Omental fat pad (tissue), 4 donors: ENCODE results near the gene TK2. TPM values are rescaled to one million over a fixed set of nuclear protein-coding genes. Genes with fewer than 3 reads are reported as not detected.
"Not testable (repeated sequence)": the region's sequence is repeated elsewhere in the genome, so short reads cannot be mapped to it uniquely, and the experiment has no call there.

Source experiments
- ATAC-seq: fragments of 150-250 bp; one replicate; pipeline ENCODE4 v1.9.1; 2016; ENCODE audit warnings: mild to moderate bottlenecking, moderate library complexity; ENCODE audit not compliant: low FRiP score
- DNase-seq: peaks from one replicate; pipeline ENCODE4 v3.0.0-alpha.2; 2019; ENCODE audit warnings: low spot score
- CTCF ChIP-seq, 3 donors: fragments of 450-650 bp; IDR thresholded peaks; one replicate each; pipeline ENCODE4 v1.5.1; 2016 to 2017; ENCODE audit warnings: antibody characterized with exemption in 3 of 3, mild to moderate bottlenecking in 3 of 3, moderate library complexity in 2 of 3
- total RNA-seq, 4 donors: library from RNA; depleted of rRNA; stranded (reverse); fragments of >200 nt; gene quantifications; one replicate each; pipeline ENCODE4 v1.1.0, GENCODE V29; 2016

Gene TK2
- total RNA-seq, 4 donors from 2014 or later: 39.9 to 69.7 (median 56.0) TPM

GRCh38 chr16:66468321-66468965 is 81.5 kb downstream of the TK2 start:
- TF ChIP-seq CTCF (IDR thresholded peaks at IDR 0.05): no peak
- no peak for ATAC-seq
- no peak for DNase-seq

DNA sequence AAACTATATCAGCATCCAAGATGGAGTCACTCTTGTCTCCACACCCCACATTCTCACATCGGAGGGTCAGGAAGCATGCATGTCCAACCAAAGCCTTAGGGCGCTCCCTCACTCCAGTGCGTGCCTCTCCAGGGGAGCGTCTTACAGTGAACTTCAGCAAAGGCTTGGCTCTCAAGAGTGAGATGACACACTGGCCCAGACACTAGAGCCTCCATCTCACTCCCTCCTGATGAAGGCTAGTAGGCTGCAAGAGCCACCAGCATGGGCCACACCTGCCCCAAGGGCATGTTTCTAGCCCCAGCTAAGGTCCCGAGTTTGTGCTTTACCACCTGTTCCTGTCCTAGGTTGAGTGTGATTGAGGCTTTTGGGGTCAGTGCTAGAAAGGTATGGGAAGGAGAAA is 82.3 kb downstream of the TK2 start:
- no peak for ATAC-seq
- no peak for DNase-seq
- TF ChIP-seq CTCF (IDR thresholded peaks at IDR 0.05): no peak

- not testable (repeated sequence) for ATAC-seq, DNase-seq
Measured at GRCh38 chr16:66466636-66467035, 83.3 kb downstream of the TK2 start.

DNA sequence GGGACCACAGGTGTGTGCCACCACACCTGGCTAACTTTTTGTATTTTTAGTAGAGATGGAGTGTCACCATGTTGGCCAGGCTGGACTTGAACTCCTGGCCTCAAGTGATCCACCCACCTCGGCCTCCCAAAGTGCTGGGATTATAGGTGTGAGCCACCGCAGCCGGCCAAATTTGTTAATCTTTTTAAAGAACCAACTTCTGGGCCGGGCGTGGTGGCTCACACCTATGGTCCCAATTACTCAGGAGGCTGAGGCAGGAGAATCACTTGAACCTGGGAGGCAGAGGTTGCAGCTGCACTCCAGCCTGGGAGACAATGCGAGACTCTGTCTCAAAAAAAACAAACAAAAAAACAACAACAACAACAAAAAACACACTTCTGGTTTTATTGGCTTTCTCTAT is 84.0 kb downstream of the TK2 start:
- not testable (repeated sequence) for ATAC-seq, DNase-seq

- no peak for TF ChIP-seq CTCF (IDR thresholded peaks at IDR 0.05)
- ATAC-seq (no peak), DNase-seq (no peak)
Measured at GRCh38 chr16:66462912-66463311, 87.0 kb downstream of the TK2 start.

GRCh38 chr16:66460703-66461102 is 89.2 kb downstream of the TK2 start:
- ATAC-seq: no peak
- DNase-seq: no peak
- no peak for TF ChIP-seq CTCF (IDR thresholded peaks at IDR 0.05)

DNA sequence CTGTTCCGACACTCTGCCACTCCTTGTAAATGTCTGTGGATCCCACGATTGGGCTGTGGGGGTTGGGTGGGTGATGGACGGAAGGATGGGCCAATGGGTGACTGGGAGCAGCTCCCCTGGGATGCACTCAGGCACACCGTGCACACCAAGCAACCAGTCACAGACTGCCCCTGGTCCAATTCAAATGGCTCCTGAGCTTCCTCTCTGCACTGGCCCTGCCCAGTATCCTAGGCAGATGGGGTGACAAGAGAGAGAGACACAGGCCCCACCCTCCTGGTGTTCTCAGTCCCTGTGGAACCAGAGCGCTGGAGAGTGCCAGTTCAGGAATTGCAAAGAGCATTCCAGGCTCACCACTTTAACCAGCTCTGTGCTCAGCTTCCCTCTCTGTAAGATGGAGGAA is 90.0 kb downstream of the TK2 start:
- DNase-seq (no peak), ATAC-seq (no peak)
- TF ChIP-seq CTCF (IDR thresholded peaks at IDR 0.05): no peak

DNA sequence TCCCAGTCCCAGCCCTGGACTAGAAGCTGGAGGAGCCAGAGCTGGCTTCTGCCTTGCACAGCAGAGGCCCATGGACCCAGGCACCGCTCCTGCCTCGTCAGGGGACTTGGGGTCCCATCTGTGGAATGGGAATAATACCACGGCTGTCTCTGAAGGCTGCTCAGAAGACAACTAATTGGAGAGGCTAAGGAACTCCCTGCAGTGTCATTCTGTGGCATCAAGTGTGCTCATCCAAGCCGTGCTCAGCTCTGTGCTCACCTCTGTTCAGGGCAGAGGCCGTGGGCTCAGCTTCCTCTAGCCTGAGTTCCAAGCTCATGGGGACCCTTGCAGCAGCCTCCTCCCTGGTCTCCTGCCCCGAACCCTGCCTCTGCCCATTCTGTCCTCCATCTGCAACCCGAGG is 91.1 kb downstream of the TK2 start:
- no peak for TF ChIP-seq CTCF (IDR thresholded peaks at IDR 0.05)
- DNase-seq (no peak), ATAC-seq (no peak)
